Thyroid gland (tissue), 4 donors: Measurements from ENCODE around the gene AGTRAP. TPM values are rescaled to one million over a fixed set of nuclear protein-coding genes. Genes with fewer than 3 reads are reported as not detected.
A peak's percentile ranks its signal among the peaks of the same experiment; 100 is the strongest.

ENCODE experiments used
- DNase-seq, 2 donors: peaks; one replicate each; pipeline ENCODE4 v3.0.0-alpha.2; 2019
- H3K27ac ChIP-seq, 3 donors: fragments of 200-600 bp; sonication (generic); 1 replicate in 2 of 3; 2 replicates in 1 of 3; pipeline ENCODE4 v1.5.1; 2016 to 2019; ENCODE audit warnings: mild to moderate bottlenecking in 1 of 3, moderate library complexity in 1 of 3
- H3K27me3 ChIP-seq: fragments of 200-600 bp; sonication (generic); one replicate; pipeline ENCODE4 v1.5.1; 2019
- H3K36me3 ChIP-seq, 2 donors: fragments of 200-600 bp; sonication (generic); one replicate each; pipeline ENCODE4 v1.5.1; 2016 to 2019
- H3K4me1 ChIP-seq, 2 donors: fragments of 200-600 bp; sonication (generic); one replicate each; pipeline ENCODE4 v1.5.1; 2017 to 2019
- H3K4me3 ChIP-seq, 3 donors: fragments of 200-600 bp; sonication (generic); replicated peaks in 1 of 3; 1 replicate in 2 of 3; 2 replicates in 1 of 3; pipeline ENCODE4 v1.5.1; 2016; ENCODE audit warnings: mild to moderate bottlenecking in 1 of 3
- H3K9me3 ChIP-seq: fragments of 200-600 bp; sonication (generic); one replicate; pipeline ENCODE4 v1.5.1; 2017
- POLR2A ChIP-seq, 2 donors: fragments of 450-650 bp; IDR thresholded peaks; one replicate each; pipeline ENCODE4 v1.6.1; 2017; ENCODE audit warnings: antibody characterized with exemption in 2 of 2, mild to moderate bottlenecking in 2 of 2, moderate library complexity in 1 of 2
- WGBS, 2 donors: methylation state at CpG; one replicate each; pipeline ENCODE4 v1.1.5; 2017; 5-methylcytosine and 5-hydroxymethylcytosine counted together
- intact Hi-C: fragments of 100-400 bp; cut with DNase I; formaldehyde crosslinking; loops from one replicate; pipeline ENCODE4 v1.15.1; 2023
- total RNA-seq, 4 donors: library from RNA; depleted of rRNA; stranded (reverse); fragments of >200 nt; gene quantifications; one replicate each; pipeline ENCODE4 v1.2.3, GENCODE V29; 2016
- TF ChIP-seq, protein P1 (sequence below), 6 experiments: fragments of 200-600 bp in 3 of 6; fragments of 450-650 bp in 3 of 6; sonication (generic) in 3 of 6; IDR thresholded peaks; one replicate each; pipeline ENCODE4 v1.5.1; 2016 to 2019; ENCODE audit warnings: antibody characterized with exemption in 6 of 6, mild to moderate bottlenecking in 2 of 6, inconsistent platforms in 1 of 6, moderate library complexity in 1 of 6

Gene AGTRAP
- total RNA-seq, 4 donors from 2014 or later: 35.6 to 72.4 (median 63.6) TPM

DNA sequence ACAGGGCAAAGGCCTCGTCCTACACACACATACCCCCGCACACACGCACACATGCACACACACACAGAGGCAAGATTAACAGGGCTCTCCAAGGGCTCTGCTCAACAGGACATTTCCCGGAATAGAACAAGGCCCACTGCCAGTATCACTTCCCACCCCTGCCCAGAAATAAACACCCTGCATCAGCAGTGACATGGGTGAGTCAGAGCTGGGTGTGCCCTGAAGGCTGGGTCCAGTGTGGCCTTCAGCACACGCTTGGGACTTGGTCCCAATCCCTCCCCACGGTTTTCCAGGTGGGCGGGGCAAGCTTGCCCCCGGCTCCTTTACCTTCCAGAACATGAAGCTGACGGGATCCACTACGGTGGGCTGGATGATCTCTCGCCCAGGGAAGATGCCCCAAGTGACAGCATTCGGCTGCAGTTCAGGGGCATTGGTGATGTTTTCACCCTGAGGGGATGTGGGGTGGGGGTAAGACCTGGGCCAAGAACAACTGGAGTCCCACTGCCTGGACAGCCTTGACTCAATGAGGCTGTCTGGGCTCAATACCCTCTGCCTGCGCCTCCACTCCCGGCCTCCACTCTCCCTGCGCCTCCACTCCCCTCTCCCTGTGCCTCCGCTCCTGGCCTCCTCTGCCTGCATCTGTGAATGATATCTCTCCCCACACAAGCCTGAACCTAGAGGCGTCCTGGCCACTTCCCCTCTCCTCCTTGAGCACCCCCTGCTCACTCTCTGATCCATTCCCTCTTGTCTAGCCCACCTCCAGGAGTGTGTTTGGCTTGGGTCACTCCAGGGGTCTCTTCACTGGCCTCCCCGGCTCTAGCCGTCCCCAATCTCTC lies 55.2 kb downstream of the AGTRAP start:
- H3K27me3 ChIP-seq: no peaks in the 10 kb centered on the region
- intact Hi-C loops: loop anchor here (5.0 kb wide), 1 partner anchor 54 kb away; the partner anchor contains the start of gene AGTRAP
- WGBS, 2 donors: 82 to 87% methylated on average over 11 to 19 of the region's 19 CpGs
- no peaks in the 10 kb centered on the region for H3K9me3 ChIP-seq
- peaks cover 59 to 81% of the 10 kb centered on the region in 2 donors for H3K4me1 ChIP-seq
- peaks cover 26 to 33% of the 10 kb centered on the region in 2 donors for H3K36me3 ChIP-seq
- peak in 1 of 2 donors; percentile 47 for TF ChIP-seq POLR2A (IDR thresholded peaks at IDR 0.05)
- TF ChIP-seq, protein P1, sequence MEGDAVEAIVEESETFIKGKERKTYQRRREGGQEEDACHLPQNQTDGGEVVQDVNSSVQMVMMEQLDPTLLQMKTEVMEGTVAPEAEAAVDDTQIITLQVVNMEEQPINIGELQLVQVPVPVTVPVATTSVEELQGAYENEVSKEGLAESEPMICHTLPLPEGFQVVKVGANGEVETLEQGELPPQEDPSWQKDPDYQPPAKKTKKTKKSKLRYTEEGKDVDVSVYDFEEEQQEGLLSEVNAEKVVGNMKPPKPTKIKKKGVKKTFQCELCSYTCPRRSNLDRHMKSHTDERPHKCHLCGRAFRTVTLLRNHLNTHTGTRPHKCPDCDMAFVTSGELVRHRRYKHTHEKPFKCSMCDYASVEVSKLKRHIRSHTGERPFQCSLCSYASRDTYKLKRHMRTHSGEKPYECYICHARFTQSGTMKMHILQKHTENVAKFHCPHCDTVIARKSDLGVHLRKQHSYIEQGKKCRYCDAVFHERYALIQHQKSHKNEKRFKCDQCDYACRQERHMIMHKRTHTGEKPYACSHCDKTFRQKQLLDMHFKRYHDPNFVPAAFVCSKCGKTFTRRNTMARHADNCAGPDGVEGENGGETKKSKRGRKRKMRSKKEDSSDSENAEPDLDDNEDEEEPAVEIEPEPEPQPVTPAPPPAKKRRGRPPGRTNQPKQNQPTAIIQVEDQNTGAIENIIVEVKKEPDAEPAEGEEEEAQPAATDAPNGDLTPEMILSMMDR (IDR thresholded peaks at IDR 0.05): no peak
- H3K4me3 ChIP-seq: no peak overlapping the region
- peak overlapping the region; percentile 78 to 97 (median 97) for H3K27ac ChIP-seq
- peak; percentile 63 to 65 for DNase-seq

DNA sequence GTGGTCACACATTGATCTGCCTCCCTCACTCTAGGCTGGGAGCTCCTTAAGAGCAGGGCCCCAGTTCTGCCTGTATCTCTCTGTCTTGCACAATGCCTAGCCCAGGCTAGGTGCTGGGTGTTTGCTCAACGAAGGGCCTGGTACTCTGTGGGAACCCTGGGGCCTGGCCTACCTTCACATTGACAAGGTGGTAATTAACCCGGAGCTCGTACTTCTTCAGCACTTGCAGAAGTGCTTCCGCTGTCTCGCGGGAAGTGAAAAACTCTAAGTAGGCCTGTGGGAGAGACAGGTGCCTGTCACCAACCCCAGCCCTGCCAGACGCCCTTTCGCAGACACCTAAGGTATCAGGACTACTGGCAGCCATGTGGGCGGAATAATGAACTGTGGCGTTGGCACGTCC lies 56.2 kb downstream of the AGTRAP start:
- peaks cover 27 to 33% of the 10 kb centered on the region in 2 donors for H3K36me3 ChIP-seq
- WGBS, 2 donors: 83 to 87% methylated on average over 11 of the region's 11 CpGs
- no peak for TF ChIP-seq POLR2A (IDR thresholded peaks at IDR 0.05)
- TF ChIP-seq, protein P1 (IDR thresholded peaks at IDR 0.05): no peak
- DNase-seq: no peak
- intact Hi-C loops: loop anchor here (5.0 kb wide), 1 partner anchor 55 kb away; the partner anchor contains the start of gene AGTRAP
- no peak overlapping the region for H3K4me3 ChIP-seq
- peak overlapping the region; percentile 78 to 97 (median 97) for H3K27ac ChIP-seq
- H3K9me3 ChIP-seq: no peaks in the 10 kb centered on the region
- H3K4me1 ChIP-seq: peaks cover 59 to 81% of the 10 kb centered on the region in 2 donors
- H3K27me3 ChIP-seq: no peaks in the 10 kb centered on the region

DNA sequence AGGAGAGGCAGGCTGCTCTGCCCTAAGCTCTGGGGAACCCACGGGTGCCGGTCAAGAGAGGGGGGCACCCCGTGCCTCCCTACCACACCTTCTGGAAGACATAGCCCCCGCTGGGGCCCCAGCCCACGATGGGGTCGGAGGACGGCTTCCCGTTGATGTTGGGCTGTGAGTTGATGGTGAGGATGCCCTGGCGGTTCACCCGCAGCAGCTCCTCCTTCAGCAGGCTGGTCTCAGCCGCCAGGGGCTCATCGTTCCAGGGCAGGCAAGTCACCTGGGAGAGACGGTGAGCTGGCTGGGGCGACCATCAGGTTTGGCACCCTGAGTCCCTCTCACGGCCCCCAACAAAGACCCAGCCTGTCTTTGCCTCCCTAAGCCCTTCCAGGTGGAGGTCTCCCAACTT lies 57.9 kb downstream of the AGTRAP start:
- no peak overlapping the region for H3K4me3 ChIP-seq
- peak overlapping the region in 2 of 3 donors; percentile 84 to 91 for H3K27ac ChIP-seq
- WGBS, 2 donors: 94 to 97% methylated on average over 11 to 13 of the region's 15 CpGs
- no peak for TF ChIP-seq POLR2A (IDR thresholded peaks at IDR 0.05)
- TF ChIP-seq, protein P1 (IDR thresholded peaks at IDR 0.05): no peak
- H3K27me3 ChIP-seq: no peaks in the 10 kb centered on the region
- H3K4me1 ChIP-seq: peaks cover 53 to 80% of the 10 kb centered on the region in 2 donors
- no peak for DNase-seq
- no peaks in the 10 kb centered on the region for H3K9me3 ChIP-seq
- peaks cover 27 to 33% of the 10 kb centered on the region in 2 donors for H3K36me3 ChIP-seq
- intact Hi-C loops: loop anchor here (5.0 kb wide), 1 partner anchor 57 kb away; the partner anchor contains the start of gene AGTRAP

DNA sequence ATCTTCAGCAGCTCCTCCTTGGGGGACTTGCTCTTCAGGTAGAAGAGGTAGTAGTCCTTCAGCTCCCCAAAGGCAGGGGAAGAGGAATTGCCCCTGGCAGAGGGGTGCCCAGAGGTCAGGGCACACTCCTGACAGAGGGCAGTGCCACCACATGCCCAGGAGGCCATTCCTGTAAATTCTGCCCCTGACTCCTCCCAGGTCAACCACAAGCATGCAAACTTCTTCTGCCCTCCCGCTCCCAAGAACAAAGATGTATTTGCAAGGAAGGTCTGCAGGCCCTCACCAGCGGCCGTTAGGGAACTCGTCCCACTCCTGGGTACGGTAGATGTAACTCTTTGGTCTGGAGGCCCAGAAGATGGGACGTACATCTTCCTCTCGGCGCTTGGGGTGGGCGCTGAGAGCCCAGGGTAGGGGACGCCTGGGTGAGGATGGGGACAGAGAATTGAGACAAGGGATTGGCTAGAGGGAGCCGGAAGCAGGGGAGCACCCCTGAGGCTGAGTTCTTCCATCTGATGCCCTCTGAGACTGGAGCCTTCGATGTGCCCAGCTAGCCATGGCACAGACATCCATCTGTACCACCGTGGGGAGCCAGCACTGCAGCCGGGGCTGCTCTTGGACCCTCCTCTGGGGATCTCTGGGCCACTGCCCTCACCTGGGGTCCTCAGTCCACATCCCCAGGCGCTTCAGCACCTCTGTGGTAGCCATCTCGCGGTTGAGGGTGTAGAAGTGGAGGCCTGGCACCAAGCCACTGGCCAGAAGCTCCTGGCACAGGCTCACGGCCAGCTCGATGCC lies 58.7 kb downstream of the AGTRAP start:
- intact Hi-C loops: loop anchor here (5.0 kb wide), 1 partner anchor 57 kb away; the partner anchor contains the start of gene AGTRAP
- H3K27ac ChIP-seq: peak overlapping the region in 2 of 3 donors; percentile 84 to 91
- DNase-seq: peak; percentile 48 to 62

More for the DNA sequence above, 58.7 kb downstream of the AGTRAP start:
- Histone ChIP-seq H3K36me3 (peaks cover 27 to 39% of the 10 kb centered on the region in 2 donors), H3K4me1 (peaks cover 45 to 72% of the 10 kb centered on the region in 2 donors), H3K9me3 (no peaks in the 10 kb centered on the region), H3K4me3 (no peak overlapping the region), H3K27me3 (no peaks in the 10 kb centered on the region)
- WGBS, 2 donors: 74 to 94% methylated on average over 12 to 19 of the region's 19 CpGs
- TF ChIP-seq, protein P1 (IDR thresholded peaks at IDR 0.05): no peak
